Hepatocyte (in vitro differentiated cells): Measurements from ENCODE around the gene LYSET. TPM values are rescaled to one million over a fixed set of nuclear protein-coding genes. Genes with fewer than 3 reads are reported as not detected.
A peak's percentile ranks its signal among the peaks of the same experiment; 100 is the strongest.

ENCODE experiments used
- DNase-seq: peaks from one replicate; pipeline ENCODE4 v3.0.0-alpha.2; 2016; ENCODE audit warnings: low spot score
- H2AFZ ChIP-seq: fragments of 200-600 bp; sonication (generic); 2 replicates; pipeline ENCODE4 v1.6.0; 2016; ENCODE audit warnings: antibody characterized with exemption, mild to moderate bottlenecking
- H3K27ac ChIP-seq: fragments of 200-600 bp; sonication (generic); 2 replicates; pipeline ENCODE4 v1.5.1; 2016; ENCODE audit warnings: mild to moderate bottlenecking
- H3K27me3 ChIP-seq: fragments of 200-600 bp; sonication (generic); 2 replicates; pipeline ENCODE4 v1.6.1; 2016
- H3K36me3 ChIP-seq: fragments of 200-600 bp; sonication (generic); replicated peaks from 2 replicates; pipeline ENCODE4 v1.5.1; 2016; ENCODE audit warnings: low read depth; ENCODE audit not compliant: insufficient read depth
- H3K4me1 ChIP-seq: fragments of 200-600 bp; sonication (generic); 2 replicates; pipeline ENCODE4 v1.5.1; 2016; ENCODE audit warnings: mild to moderate bottlenecking, moderate library complexity; ENCODE audit not compliant: insufficient read depth
- H3K4me2 ChIP-seq: fragments of 200-600 bp; sonication (generic); 2 replicates; pipeline ENCODE4 v1.6.0; 2016
- H3K4me3 ChIP-seq: fragments of 200-600 bp; sonication (generic); 2 replicates; pipeline ENCODE4 v1.5.1; 2016; ENCODE audit warnings: mild to moderate bottlenecking
- H3K79me2 ChIP-seq: fragments of 200-600 bp; sonication (generic); 2 replicates; pipeline ENCODE4 v1.6.0; 2017; ENCODE audit warnings: mild to moderate bottlenecking
- H3K9me2 ChIP-seq: fragments of 200-600 bp; sonication (generic); replicated peaks from 2 replicates; pipeline ENCODE4 v1.6.0; 2017; ENCODE audit warnings: mild to moderate bottlenecking; ENCODE audit not compliant: insufficient read depth
- H3K9me3 ChIP-seq: fragments of 200-600 bp; sonication (generic); 2 replicates; pipeline ENCODE4 v1.5.1; 2016; ENCODE audit warnings: low read depth, mild to moderate bottlenecking
- H4K20me1 ChIP-seq: fragments of 200-600 bp; sonication (generic); 2 replicates; pipeline ENCODE4 v1.6.0; 2016; ENCODE audit warnings: mild to moderate bottlenecking; ENCODE audit not compliant: insufficient read depth, poor library complexity, severe bottlenecking
- CTCF ChIP-seq: fragments of 200-600 bp; sonication (generic); IDR thresholded peaks from 2 replicates; pipeline ENCODE4 v1.5.1; 2016; ENCODE audit warnings: antibody characterized with exemption, mild to moderate bottlenecking; ENCODE audit not compliant: poor library complexity
- EZH2 ChIP-seq: fragments of 200-600 bp; sonication (generic); IDR thresholded peaks from 2 replicates; pipeline ENCODE4 v1.6.1; 2016; ENCODE audit warnings: antibody characterized with exemption, mild to moderate bottlenecking, borderline replicate concordance
- EZH2phosphoT487 ChIP-seq: fragments of 200-600 bp; sonication (generic); IDR thresholded peaks from one replicate; pipeline ENCODE4 v1.6.1; 2018; ENCODE audit warnings: antibody characterized with exemption, mild to moderate bottlenecking, low read depth, moderate library complexity; ENCODE audit not compliant: unreplicated experiment, severe bottlenecking
- WGBS: methylation state at CpG from one replicate; pipeline ENCODE4 v1.1.6; 2016; ENCODE audit warnings: low lambda C conversion rate; ENCODE audit errors: missing lambda C conversion rate; 5-methylcytosine and 5-hydroxymethylcytosine counted together
- polyA plus RNA-seq: library from polyadenylated mRNA; unstranded; fragments of >200 nt; fragmentation: Nextera tagmentation; extraction: Ambion mirVana; gene quantifications from 2 replicates; pipeline ENCODE4 v1.2.1, GENCODE V29; 2016
- total RNA-seq: library from RNA; depleted of rRNA; stranded (reverse); fragments of >200 nt; gene quantifications from 2 replicates; pipeline ENCODE4 v1.2.3, GENCODE V29; 2014

LYSET gene
- total and polyA plus RNA-seq, 2 experiments from 2014 or later = 17.8 to 53.0 TPM

GRCh38 chr14:93150227-93151208, 34.6 kb upstream of the LYSET start:
- Histone ChIP-seq H3K4me1 (peaks cover 9% of the 10 kb centered on the region), H3K4me2 (peak overlapping the region; percentile 69), H3K79me2 (no peaks in the 10 kb centered on the region), H3K9me2 (no peaks in the 10 kb centered on the region), H2AFZ (no peak overlapping the region), H3K4me3 (no peak overlapping the region), H3K36me3 (no peaks in the 10 kb centered on the region), H3K27me3 (no peaks in the 10 kb centered on the region), H3K9me3 (no peaks in the 10 kb centered on the region), H3K27ac (peak overlapping the region; percentile 88), H4K20me1 (no peaks in the 10 kb centered on the region)
- WGBS = 43% methylated on average over 16 of the region's 16 CpGs
- TF ChIP-seq EZH2 = no peak
- TF ChIP-seq CTCF = no peak
- TF ChIP-seq EZH2phosphoT487 = no peak
- peak; percentile 68 for DNase-seq

GRCh38 chr14:93153121-93153520, 32.0 kb upstream of the LYSET start:
- no peak overlapping the region for H3K27ac ChIP-seq
- WGBS = 84% methylated on average over 7 of the region's 7 CpGs
- H3K36me3 ChIP-seq = no peaks in the 10 kb centered on the region

GRCh38 chr14:93155667-93156066, 29.4 kb upstream of the LYSET start:
- H3K27ac ChIP-seq = no peak overlapping the region
- H3K27me3 ChIP-seq = no peaks in the 10 kb centered on the region
- no peaks in the 10 kb centered on the region for H3K9me2 ChIP-seq
- no peak overlapping the region for H2AFZ ChIP-seq
- no peaks in the 10 kb centered on the region for H4K20me1 ChIP-seq
- no peak overlapping the region for H3K4me2 ChIP-seq
- no peaks in the 10 kb centered on the region for H3K79me2 ChIP-seq
- no peaks in the 10 kb centered on the region for H3K36me3 ChIP-seq
- no peak for DNase-seq
- WGBS = 71% methylated on average over 2 of the region's 2 CpGs
- no peaks in the 10 kb centered on the region for H3K9me3 ChIP-seq
- no peaks in the 10 kb centered on the region for H3K4me1 ChIP-seq
- H3K4me3 ChIP-seq = no peak overlapping the region
- TF ChIP-seq EZH2phosphoT487 = no peak
- TF ChIP-seq CTCF = no peak
- no peak for TF ChIP-seq EZH2

More at GRCh38 chr14:93153121-93153520, 32.0 kb upstream of the LYSET start:
- Histone ChIP-seq H3K4me1 (peaks cover 9% of the 10 kb centered on the region), H4K20me1 (no peaks in the 10 kb centered on the region), H2AFZ (no peak overlapping the region), H3K79me2 (no peaks in the 10 kb centered on the region), H3K9me3 (no peaks in the 10 kb centered on the region), H3K27me3 (no peaks in the 10 kb centered on the region), H3K4me2 (no peak overlapping the region), H3K9me2 (no peaks in the 10 kb centered on the region), H3K4me3 (no peak overlapping the region)
- TF ChIP-seq EZH2 (no peak), CTCF (no peak), EZH2phosphoT487 (no peak)
- no peak for DNase-seq
